ENCODE data around the gene APOL1. TPM values are rescaled to one million over a fixed set of nuclear protein-coding genes. Genes with fewer than 3 reads are reported as not detected.
A peak's percentile ranks its signal among the peaks of the same experiment; 100 is the strongest.

The APOL1 gene
- total and polyA plus RNA-seq, 2 of the 13 experiments (the other 11 are each of a cell fraction or from before 2014, with no cell fraction given): 20.3 to 75.0 TPM

GRCh38 chr22:36239401-36240171, 13.3 kb upstream of the APOL1 start, which contains the start of gene APOL2 (continued):
- TF ChIP-seq, protein P1, sequence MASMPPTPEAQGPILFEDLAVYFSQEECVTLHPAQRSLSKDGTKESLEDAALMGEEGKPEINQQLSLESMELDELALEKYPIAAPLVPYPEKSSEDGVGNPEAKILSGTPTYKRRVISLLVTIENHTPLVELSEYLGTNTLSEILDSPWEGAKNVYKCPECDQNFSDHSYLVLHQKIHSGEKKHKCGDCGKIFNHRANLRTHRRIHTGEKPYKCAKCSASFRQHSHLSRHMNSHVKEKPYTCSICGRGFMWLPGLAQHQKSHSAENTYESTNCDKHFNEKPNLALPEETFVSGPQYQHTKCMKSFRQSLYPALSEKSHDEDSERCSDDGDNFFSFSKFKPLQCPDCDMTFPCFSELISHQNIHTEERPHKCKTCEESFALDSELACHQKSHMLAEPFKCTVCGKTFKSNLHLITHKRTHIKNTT (CRISPR knock-in tag; IDR thresholded peaks at IDR 0.05): peak; percentile 87; the same call in 1 of the 2 replicates
- TF ChIP-seq KMT2B (CRISPR knock-in tag; IDR thresholded peaks at IDR 0.05) (peak; percentile 83), FOXA3 (CRISPR knock-in tag; IDR thresholded peaks at IDR 0.05) (peak; percentile 89), ZNF510 (CRISPR knock-in tag; IDR thresholded peaks at IDR 0.05; ENCODE audit: low read depth) (no peak), TFDP1 (CRISPR knock-in tag; IDR thresholded peaks at IDR 0.05; ENCODE audit: borderline replicate concordance) (no peak; the same call in 1 of the 2 replicates), ZNF232 (CRISPR knock-in tag; IDR thresholded peaks at IDR 0.05; ENCODE audit: borderline replicate concordance) (no peak), LBX2 (CRISPR knock-in tag; IDR thresholded peaks at IDR 0.05; ENCODE audit: borderline replicate concordance) (no peak), ZNF768 (CRISPR knock-in tag; IDR thresholded peaks at IDR 0.05) (peak; percentile 57; the same call in 1 of the 2 replicates), PAX8 (CRISPR knock-in tag; IDR thresholded peaks at IDR 0.05; ENCODE audit: borderline replicate concordance) (no peak), CBX2 (IDR thresholded peaks at IDR 0.05; ENCODE audit: low read depth, low read length) (no peak), CBX2 (CRISPR knock-in tag; IDR thresholded peaks at IDR 0.05; ENCODE audit: low read depth) (no peak), RCOR2 (CRISPR knock-in tag; IDR thresholded peaks at IDR 0.05) (peak; percentile 46; the same call in 1 of the 2 replicates), ZKSCAN8 (CRISPR knock-in tag; IDR thresholded peaks at IDR 0.05; ENCODE audit: borderline replicate concordance) (peak; percentile 45; the same call in 1 of the 2 replicates), ZNF709 (CRISPR knock-in tag; IDR thresholded peaks at IDR 0.05) (0 out of 2 replicates have a peak, but pooled peaks have one; percentile 32)
- TF ChIP-seq, protein P2, sequence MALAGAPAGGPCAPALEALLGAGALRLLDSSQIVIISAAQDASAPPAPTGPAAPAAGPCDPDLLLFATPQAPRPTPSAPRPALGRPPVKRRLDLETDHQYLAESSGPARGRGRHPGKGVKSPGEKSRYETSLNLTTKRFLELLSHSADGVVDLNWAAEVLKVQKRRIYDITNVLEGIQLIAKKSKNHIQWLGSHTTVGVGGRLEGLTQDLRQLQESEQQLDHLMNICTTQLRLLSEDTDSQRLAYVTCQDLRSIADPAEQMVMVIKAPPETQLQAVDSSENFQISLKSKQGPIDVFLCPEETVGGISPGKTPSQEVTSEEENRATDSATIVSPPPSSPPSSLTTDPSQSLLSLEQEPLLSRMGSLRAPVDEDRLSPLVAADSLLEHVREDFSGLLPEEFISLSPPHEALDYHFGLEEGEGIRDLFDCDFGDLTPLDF (CRISPR knock-in tag; IDR thresholded peaks at IDR 0.05): no peak
- TF ChIP-seq, protein P3, sequence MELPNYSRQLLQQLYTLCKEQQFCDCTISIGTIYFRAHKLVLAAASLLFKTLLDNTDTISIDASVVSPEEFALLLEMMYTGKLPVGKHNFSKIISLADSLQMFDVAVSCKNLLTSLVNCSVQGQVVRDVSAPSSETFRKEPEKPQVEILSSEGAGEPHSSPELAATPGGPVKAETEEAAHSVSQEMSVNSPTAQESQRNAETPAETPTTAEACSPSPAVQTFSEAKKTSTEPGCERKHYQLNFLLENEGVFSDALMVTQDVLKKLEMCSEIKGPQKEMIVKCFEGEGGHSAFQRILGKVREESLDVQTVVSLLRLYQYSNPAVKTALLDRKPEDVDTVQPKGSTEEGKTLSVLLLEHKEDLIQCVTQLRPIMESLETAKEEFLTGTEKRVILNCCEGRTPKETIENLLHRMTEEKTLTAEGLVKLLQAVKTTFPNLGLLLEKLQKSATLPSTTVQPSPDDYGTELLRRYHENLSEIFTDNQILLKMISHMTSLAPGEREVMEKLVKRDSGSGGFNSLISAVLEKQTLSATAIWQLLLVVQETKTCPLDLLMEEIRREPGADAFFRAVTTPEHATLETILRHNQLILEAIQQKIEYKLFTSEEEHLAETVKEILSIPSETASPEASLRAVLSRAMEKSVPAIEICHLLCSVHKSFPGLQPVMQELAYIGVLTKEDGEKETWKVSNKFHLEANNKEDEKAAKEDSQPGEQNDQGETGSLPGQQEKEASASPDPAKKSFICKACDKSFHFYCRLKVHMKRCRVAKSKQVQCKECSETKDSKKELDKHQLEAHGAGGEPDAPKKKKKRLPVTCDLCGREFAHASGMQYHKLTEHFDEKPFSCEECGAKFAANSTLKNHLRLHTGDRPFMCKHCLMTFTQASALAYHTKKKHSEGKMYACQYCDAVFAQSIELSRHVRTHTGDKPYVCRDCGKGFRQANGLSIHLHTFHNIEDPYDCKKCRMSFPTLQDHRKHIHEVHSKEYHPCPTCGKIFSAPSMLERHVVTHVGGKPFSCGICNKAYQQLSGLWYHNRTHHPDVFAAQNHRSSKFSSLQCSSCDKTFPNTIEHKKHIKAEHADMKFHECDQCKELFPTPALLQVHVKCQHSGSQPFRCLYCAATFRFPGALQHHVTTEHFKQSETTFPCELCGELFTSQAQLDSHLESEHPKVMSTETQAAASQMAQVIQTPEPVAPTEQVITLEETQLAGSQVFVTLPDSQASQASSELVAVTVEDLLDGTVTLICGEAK (IDR thresholded peaks at IDR 0.05): no peak
- TF ChIP-seq, protein P3 (CRISPR knock-in tag; IDR thresholded peaks at IDR 0.05): no peak
